ENCODE results near the gene ELP4.
"Not testable (repeated sequence)": the region's sequence is repeated elsewhere in the genome, so short reads cannot be mapped to it uniquely, and the experiment has no call there.

The ELP4 gene

DNA sequence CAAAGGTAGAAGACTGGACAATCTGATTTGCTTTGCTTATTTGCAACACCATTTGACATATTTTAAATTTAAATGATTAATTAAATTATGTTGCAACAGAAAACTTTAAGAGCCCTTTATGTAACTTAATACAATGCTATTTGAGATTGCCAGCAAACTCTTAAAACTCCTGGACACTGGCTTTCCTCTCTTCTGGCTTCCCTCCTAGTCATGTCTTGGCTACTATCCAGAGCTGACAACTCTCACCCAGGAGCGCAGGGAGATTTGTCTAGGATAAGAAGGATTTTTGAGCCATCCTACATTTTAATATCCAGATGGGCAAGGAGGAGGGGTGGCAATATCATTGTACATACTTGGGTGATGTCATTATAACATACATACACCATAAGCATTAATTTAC is 134.3 kb downstream of the ELP4 start:
- DNase-seq (ENCODE audit: low read depth, low spot score) = no peak

DNA sequence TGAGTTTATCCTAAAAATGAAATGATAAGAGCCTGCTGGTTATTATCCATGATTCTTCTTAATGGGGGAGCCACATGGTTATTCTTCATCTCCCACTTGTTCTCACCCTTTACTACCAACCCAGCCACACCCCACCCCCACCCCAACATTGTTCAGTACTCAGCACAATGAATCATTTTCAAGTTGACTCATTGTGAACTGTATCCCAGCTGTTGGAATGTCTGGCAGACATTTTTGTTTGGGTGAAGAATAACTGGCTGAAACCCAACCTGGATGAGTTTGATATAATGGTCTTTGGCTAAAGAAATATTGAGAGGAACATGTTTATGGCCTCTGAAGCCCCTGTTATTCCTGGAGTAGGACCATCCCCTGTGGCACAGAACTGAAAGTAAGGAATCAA is 136.2 kb downstream of the ELP4 start:
- no peak for DNase-seq (ENCODE audit: low read depth, low spot score)

GRCh38 chr11:31646216-31646615 is 136.6 kb downstream of the ELP4 start:
- DNase-seq (ENCODE audit: low read depth, low spot score) = no peak

DNA sequence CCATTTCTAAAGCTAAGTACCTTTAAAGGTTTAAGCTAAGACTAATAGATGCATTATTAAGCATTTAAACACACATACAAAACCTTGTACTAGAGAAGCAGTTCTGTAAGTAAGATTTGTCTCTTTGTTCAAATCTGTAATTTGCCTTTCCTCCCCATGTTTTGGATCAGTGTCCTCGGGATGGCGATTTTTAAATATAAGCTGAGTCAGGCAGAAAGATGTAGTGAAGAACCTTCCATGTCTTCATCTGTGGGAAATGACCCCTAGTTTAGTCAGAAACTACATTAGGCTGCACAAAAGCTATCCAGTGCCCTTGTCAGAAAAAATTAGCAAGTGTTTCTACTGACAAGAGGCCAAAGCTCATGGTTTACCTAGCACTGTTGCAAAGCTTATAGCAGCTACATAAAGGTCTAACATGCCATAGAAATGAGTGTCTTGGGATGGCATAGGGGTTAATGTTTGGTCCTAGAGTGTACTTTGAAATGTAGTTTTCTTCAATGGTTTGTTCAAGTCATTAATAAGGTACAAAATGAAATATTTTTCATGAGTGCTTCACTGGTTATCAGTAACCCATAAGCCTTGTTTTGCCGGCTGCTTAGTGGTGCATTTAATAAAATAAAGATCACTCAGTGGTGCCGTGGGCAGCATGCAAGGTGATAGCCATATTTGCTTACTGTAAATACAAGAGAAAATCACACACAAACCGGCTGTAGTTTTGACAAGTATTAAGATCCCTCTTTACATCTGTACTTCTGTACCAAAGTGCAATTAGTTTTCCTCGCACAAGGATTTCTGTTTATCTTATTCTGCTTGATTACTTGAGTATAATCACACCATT is 139.8 kb downstream of the ELP4 start:
- DNase-seq (ENCODE audit: low read depth, low spot score) = no peak

- DNase-seq (ENCODE audit: low read depth, low spot score) = no peak
These were observed 141.6 kb downstream of the ELP4 start for GRCh38 chr11:31651208-31651607.

GRCh38 chr11:31651822-31652221 is 142.3 kb downstream of the ELP4 start:
- DNase-seq (ENCODE audit: low read depth, low spot score) = no peak

- DNase-seq (ENCODE audit: low read depth, low spot score) = no peak
These were observed 143.0 kb downstream of the ELP4 start for GRCh38 chr11:31652528-31652927.

DNA sequence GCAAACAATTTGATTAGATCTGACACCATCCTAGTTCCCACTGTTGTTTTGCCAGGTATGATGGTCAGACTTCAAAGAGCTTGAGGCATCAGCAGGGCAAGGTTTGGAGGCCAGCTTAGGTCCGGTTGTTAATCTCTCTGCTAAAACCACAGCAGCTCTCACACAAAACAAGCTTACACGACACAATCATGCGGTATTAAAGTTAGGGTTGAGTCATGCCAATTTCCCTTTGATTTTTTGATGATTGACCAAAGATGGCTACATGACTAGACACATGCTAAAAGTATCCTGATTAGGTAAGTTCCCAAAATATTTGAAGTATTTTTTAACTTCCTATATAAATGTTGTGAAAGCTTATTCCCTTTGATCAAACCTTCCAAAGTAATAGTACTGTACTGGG is 145.9 kb downstream of the ELP4 start:
- DNase-seq (ENCODE audit: low read depth, low spot score) = no peak

GRCh38 chr11:31656051-31656450 is 146.5 kb downstream of the ELP4 start:
- no peak for DNase-seq (ENCODE audit: low read depth, low spot score)

GRCh38 chr11:31657091-31657490 is 147.5 kb downstream of the ELP4 start:
- no peak for DNase-seq (ENCODE audit: low read depth, low spot score)

- DNase-seq (ENCODE audit: low read depth, low spot score) = no peak
These were observed 154.6 kb downstream of the ELP4 start for GRCh38 chr11:31664129-31664528.

- no peak for DNase-seq (ENCODE audit: low read depth, low spot score)
These were observed 155.4 kb downstream of the ELP4 start for GRCh38 chr11:31664954-31665353.

DNA sequence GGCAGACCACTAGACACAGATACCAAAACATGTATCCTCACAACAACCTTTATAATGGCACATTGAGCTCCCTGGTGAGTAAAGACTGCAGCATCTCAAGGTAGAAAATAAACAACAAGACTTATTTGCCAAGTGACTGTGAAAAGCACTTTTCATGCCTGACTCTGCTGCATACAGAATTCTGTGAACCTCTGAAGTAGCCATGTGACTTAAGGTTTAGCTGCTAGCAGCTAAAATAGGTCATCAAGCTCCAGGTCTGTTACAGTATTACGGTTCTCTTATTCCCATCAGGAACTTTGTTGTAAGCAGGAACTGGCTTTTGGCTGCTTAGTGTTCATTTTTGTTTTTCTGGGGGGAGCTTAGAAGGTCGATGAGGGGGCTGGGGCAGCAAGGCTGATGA is 162.1 kb downstream of the ELP4 start:
- DNase-seq (ENCODE audit: low read depth, low spot score) = no peak

GRCh38 chr11:31673108-31673507 is 163.5 kb downstream of the ELP4 start:
- not testable (repeated sequence) for DNase-seq (ENCODE audit: low read depth, low spot score)

DNA sequence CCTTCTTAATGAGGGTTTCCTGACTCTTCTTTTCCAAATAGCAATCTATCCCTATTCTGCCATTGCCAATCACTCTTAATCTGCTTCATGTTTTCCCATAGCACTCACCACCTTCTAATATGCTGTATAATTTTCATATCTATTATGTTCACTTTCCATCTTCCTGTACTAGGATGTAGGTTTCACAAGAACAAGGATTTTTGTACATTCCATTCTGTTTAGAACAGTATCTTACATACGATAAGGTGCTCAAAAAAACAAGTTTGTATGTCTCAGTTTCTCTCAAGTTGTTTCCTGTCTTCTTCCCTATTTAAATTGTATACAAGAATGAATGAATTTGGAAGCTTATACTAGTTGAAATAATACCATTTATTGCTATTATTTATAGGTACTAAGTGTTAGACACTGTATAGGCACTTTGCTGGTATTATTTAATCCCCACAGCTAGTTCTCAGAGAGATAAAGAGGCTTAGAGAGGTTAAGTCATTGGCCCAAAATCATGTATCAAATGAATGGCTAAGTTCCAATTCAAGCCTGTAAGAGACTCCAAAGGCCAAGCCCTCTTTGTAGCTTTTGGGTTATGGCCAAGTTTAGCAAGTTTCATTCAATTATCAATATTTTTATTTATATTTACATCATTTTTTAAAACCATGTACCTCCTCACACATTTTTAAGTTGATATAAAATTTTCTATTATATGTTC is 166.9 kb downstream of the ELP4 start:
- DNase-seq (ENCODE audit: low read depth, low spot score) = no peak

DNA sequence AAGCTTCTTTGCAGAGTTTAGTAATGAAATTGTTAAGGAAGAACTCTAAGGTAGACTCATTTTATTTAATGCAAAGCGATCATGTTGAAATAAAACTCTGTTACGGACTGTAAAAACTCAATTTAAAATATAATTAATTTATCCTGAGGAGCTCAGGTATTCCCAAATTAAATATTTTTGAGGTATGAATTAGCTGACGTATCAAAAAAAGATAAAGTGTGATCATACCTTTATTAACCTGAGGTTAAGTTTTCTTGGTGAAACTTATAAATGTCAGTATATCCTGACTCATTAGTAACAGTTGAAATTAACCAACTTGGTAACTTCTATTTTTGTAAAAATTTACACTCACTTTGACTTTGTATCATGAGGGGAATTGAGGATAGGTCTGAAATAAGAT is 171.2 kb downstream of the ELP4 start:
- DNase-seq (ENCODE audit: low read depth, low spot score) = no peak

GRCh38 chr11:31687256-31687655 is 177.7 kb downstream of the ELP4 start:
- no peak for DNase-seq (ENCODE audit: low read depth, low spot score)

GRCh38 chr11:31687861-31688260 is 178.3 kb downstream of the ELP4 start:
- DNase-seq (ENCODE audit: low read depth, low spot score) = no peak

DNA sequence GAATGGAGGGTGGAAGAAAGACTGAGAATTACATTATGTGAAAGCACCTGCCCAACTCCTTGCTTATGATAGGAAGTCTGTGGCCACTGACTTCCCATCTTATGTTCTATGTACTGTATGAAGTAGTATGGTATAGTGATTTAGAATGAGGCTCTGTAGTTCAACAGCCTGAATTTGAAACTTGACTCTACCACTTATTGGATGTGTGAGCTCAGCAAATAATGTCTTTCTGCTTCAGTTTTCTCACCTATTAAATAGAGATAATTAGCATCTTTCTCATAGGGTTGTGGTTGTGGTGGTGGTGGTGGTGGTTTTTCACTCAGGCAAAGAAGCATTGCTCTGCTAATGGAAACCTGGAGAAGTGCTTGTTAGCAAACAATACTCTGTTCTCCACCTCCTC is 180.0 kb downstream of the ELP4 start:
- DNase-seq (ENCODE audit: low read depth, low spot score) = no peak

DNA sequence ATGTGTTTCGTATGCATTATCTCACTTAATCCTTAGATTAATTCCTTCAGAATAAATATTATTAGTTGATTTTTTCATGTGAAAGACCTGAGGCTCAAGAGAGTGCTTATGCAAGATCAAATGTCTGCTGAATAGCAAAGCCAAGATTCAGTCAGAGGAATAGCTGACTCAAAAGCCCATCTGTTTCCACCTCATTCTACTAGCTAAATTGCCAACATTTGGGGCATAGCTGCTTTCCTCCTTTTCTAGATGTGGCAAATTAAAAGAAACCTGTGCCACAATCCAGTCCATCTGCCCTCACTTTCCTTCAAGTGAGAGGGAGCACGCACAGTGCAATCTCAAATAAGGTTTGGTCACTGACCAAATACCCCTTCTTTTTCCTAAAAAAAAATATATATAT is 180.5 kb downstream of the ELP4 start:
- no peak for DNase-seq (ENCODE audit: low read depth, low spot score)

GRCh38 chr11:31690516-31690915 is 180.9 kb downstream of the ELP4 start:
- no peak for DNase-seq (ENCODE audit: low read depth, low spot score)

DNA sequence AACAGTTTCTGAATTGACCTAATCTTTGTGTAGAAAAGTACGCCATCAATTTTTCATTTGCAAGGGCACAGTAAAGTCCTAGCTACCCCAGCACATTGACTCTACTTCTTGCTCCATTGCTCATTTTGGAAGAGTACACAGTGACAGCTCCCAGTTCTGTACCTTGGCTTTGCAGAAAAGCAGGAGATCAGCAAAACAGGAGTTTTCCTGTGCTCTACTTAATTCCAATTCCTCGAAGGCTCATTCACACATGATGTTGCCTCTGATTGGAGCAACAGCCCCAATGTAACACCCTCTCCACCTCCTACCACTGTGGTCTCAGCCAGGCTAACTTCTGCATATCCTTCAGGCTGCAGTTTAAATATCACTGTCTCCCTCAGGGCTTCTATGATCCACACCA is 182.9 kb downstream of the ELP4 start:
- DNase-seq (ENCODE audit: low read depth, low spot score) = no peak

GRCh38 chr11:31697049-31697448 is 187.5 kb downstream of the ELP4 start:
- not testable (repeated sequence) for DNase-seq (ENCODE audit: low read depth, low spot score)

Measured in activated naive CD8-positive, alpha-beta T cell treated with anti-CD3 and anti-CD28 coated beads, Interleukin-2, amount 50 U/mL, for 16 hours (primary cell).